Thoracic aorta (tissue), 2 donors: ENCODE results near the gene LAYN. TPM values are rescaled to one million over a fixed set of nuclear protein-coding genes. Genes with fewer than 3 reads are reported as not detected.

ENCODE experiments used
- ATAC-seq: fragments of 150-250 bp; one replicate; pipeline ENCODE4 v1.8.0; 2017; ENCODE audit warnings: low read depth; ENCODE audit not compliant: insufficient number of reproducible peaks, low FRiP score
- DNase-seq: peaks from one replicate; pipeline ENCODE4 v3.0.0-alpha.2; 2020; ENCODE audit warnings: low spot score
- H3K27ac ChIP-seq, 2 donors: fragments of 200-600 bp; sonication (generic); 1 replicate in 1 of 2; 2 replicates in 1 of 2; pipeline ENCODE4 v1.5.1; 2016; ENCODE audit warnings: mild to moderate bottlenecking in 2 of 2, moderate library complexity in 2 of 2
- H3K27me3 ChIP-seq: fragments of 200-600 bp; sonication (generic); replicated peaks from 2 replicates; pipeline ENCODE4 v1.6.0; 2016; ENCODE audit warnings: mild to moderate bottlenecking; ENCODE audit not compliant: insufficient read depth
- H3K36me3 ChIP-seq: fragments of 200-600 bp; sonication (generic); one replicate; pipeline ENCODE4 v1.5.1; 2016
- H3K4me1 ChIP-seq, 2 donors: fragments of 200-600 bp; sonication (generic); 1 replicate in 1 of 2; 2 replicates in 1 of 2; pipeline versions ENCODE4 v1.5.1 to v1.6.0; 2016; ENCODE audit warnings: low read depth in 2 of 2, mild to moderate bottlenecking in 1 of 2; ENCODE audit not compliant: control insufficient read depth in 1 of 2
- H3K4me3 ChIP-seq: fragments of 200-600 bp; sonication (generic); 2 replicates; pipeline ENCODE4 v1.5.1; 2016; ENCODE audit warnings: mild to moderate bottlenecking
- H3K9me3 ChIP-seq: fragments of 200-600 bp; sonication (generic); 2 replicates; pipeline ENCODE4 v1.5.1; 2016
- CTCF ChIP-seq: fragments of 200-600 bp; sonication (generic); IDR thresholded peaks from one replicate; pipeline ENCODE4 v1.5.1; 2019; ENCODE audit warnings: antibody characterized with exemption
- total RNA-seq, 2 donors: library from RNA; depleted of rRNA; stranded (reverse); fragments of >200 nt; gene quantifications; one replicate each; pipeline versions ENCODE4 v1.1.0 to v1.2.3, GENCODE V29; 2016

The LAYN gene
- total RNA-seq, 2 donors from 2014 or later: 25.6 to 36.6 TPM

GRCh38 chr11:111582163-111582562 lies 41.6 kb downstream of the LAYN start:
- no peak for ATAC-seq
- no peak for TF ChIP-seq CTCF

GRCh38 chr11:111582881-111583280 lies 42.4 kb downstream of the LAYN start:
- no peak overlapping the region for H3K4me3 ChIP-seq
- ATAC-seq: no peak
- no peaks in the 10 kb centered on the region for H3K36me3 ChIP-seq
- no peaks in the 10 kb centered on the region for H3K27me3 ChIP-seq
- no peak for DNase-seq
- TF ChIP-seq CTCF: no peak
- H3K27ac ChIP-seq: no peak overlapping the region
- H3K9me3 ChIP-seq: no peaks in the 10 kb centered on the region
- no peaks in the 10 kb centered on the region for H3K4me1 ChIP-seq

More at GRCh38 chr11:111582163-111582562, 41.6 kb downstream of the LAYN start:
- Histone ChIP-seq H3K27ac (no peak overlapping the region), H3K27me3 (no peaks in the 10 kb centered on the region), H3K4me1 (no peaks in the 10 kb centered on the region), H3K36me3 (no peaks in the 10 kb centered on the region), H3K9me3 (no peaks in the 10 kb centered on the region), H3K4me3 (no peak overlapping the region)
- DNase-seq: no peak

GRCh38 chr11:111585371-111585770 lies 44.9 kb downstream of the LAYN start:
- no peak for TF ChIP-seq CTCF
- DNase-seq: no peak

GRCh38 chr11:111586388-111586831 lies 45.9 kb downstream of the LAYN start:
- ATAC-seq: no peak
- Histone ChIP-seq H3K36me3 (no peaks in the 10 kb centered on the region), H3K27me3 (no peaks in the 10 kb centered on the region), H3K27ac (no peak overlapping the region), H3K9me3 (no peaks in the 10 kb centered on the region), H3K4me3 (no peak overlapping the region), H3K4me1 (no peaks in the 10 kb centered on the region)
- DNase-seq: no peak
- peak; percentile 46 for TF ChIP-seq CTCF

More at GRCh38 chr11:111585371-111585770, 44.9 kb downstream of the LAYN start:
- Histone ChIP-seq H3K27me3 (no peaks in the 10 kb centered on the region), H3K36me3 (no peaks in the 10 kb centered on the region), H3K27ac (no peak overlapping the region), H3K4me1 (no peaks in the 10 kb centered on the region), H3K9me3 (no peaks in the 10 kb centered on the region), H3K4me3 (no peak overlapping the region)
- no peak for ATAC-seq

- TF ChIP-seq CTCF: no peak
- Histone ChIP-seq H3K36me3 (no peaks in the 10 kb centered on the region), H3K4me3 (no peak overlapping the region), H3K4me1 (no peaks in the 10 kb centered on the region), H3K27ac (no peak overlapping the region), H3K9me3 (no peaks in the 10 kb centered on the region), H3K27me3 (no peaks in the 10 kb centered on the region)
- ATAC-seq (no peak), DNase-seq (no peak)
Measured at GRCh38 chr11:111589114-111589513, 48.6 kb downstream of the LAYN start.
